GM12874 (cell line): Measurements from ENCODE around the gene SH3BP4.

ENCODE experiments used
- CTCF ChIP-seq: IDR thresholded peaks from 2 replicates; pipeline ENCODE4 v1.5.1; 2011; ENCODE audit warnings: low read depth, mild to moderate bottlenecking, control low read depth, low read length, moderate library complexity; ENCODE audit not compliant: insufficient read depth

SH3BP4 gene

DNA sequence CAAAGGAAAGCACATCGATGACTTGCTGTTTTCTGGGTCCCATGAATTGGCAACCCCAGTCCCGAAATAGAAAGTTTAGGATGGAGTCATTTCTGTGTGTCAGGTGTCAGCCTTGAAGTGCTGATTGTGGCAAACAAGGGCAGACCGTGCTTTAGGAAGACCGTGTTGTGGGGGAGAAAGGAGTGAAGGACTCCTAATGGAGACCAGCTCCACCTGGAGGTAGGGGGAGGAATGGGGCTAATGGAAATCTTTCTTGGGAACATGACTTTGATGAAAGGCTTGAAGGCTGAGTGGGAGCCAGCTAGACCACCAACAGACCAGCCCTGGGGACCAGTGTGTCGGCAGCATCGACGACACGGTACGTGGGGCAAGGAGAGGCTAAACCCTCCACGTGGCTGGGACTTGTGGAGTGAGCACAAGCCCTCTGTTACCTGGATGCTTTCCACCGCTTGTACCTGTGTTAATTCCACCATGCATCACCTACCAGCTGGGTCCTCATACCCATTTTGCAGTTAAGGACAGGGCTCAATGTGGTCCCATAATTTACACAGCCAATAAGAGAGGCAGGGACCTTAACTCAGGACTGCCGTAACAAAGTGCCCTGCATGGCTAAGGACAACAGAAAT is 104.2 kb downstream of the SH3BP4 start:
- TF ChIP-seq CTCF, result 0 out of 2 replicates have a peak, but pooled peaks have one; percentile 14

- no peak for TF ChIP-seq CTCF
These were observed 105.0 kb downstream of the SH3BP4 start for GRCh38 chr2:235056768-235057167.

DNA sequence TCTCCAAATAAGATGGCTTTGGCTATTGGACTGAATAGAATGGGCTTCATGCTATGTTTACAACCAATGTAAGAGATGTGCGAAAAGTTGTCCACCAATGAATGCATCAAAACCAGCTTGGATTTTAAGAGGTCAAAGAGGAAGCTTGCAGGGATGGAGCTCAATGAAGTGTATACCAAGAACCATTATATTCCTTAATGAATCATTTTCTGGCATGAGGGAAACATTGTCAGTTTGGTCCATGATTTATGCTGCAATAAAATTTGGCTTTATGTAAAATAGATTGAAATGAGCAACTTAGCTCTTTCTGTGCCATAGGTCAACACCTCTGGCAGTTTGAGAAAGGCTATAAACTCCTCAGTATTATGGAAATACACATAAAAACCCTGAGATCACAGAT is 107.3 kb downstream of the SH3BP4 start:
- TF ChIP-seq CTCF, result no peak

DNA sequence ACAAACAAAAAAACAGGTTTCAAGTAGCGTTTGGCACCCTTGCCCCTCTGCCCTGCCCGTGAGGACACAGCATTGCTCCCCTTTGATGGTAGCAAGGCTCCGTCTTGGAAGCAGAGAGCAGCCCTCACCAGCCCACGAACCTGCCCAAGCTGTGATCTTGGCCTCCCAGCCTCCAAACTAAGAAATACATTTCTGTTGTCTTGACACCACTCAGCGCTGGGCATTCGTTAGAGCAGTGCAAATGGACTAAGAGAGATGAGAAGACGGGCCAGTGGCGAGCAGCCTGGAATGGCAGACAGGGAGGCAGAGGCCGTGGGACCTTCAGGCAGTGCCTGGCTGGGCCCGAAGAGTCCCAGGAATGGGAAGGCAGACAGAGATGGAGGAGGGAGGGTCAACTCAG is 109.8 kb downstream of the SH3BP4 start:
- TF ChIP-seq CTCF, result no peak

DNA sequence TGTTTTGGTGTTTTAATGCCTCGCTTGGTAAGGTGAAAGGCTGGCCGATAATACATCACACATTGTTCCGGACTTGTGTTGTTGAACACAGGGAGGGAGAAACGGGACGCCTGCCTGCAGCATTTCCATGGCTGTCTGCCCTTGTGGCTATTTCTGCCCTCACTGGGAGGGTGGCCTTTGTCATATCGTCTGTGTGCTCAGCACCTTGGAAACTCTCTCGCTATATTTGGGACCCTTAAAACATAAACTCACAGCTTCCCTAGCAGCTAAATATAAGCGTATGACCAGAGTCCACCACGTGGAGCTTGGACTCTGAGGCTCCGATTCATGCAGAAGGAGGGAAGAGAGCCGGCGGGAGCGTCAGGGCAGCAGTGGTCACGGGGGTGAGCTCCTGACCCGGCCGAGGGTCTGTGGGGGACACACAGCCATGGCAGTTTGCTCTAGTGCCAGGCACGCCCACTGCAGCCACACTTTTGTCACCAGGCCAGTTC is 111.7 kb downstream of the SH3BP4 start:
- TF ChIP-seq CTCF, result no peak

DNA sequence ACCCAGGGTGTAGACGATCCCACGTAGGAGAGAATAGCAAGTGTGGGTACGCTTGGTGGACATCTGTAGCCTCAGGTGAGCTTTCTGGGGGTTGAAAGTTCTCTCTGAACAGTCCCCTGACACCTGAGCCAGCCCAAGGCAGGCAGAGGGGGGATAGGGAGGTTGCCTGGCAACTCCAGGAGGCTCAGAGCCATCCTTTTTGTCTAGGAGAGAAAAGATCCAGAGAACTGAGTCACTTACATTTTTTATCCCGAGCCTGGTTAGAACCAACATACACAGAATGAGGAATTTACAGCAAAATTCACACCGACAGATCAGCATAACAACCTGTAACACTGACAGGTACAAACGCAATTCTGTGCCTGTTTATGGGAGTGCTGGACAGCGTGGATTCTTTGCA is 113.2 kb downstream of the SH3BP4 start:
- no peak for TF ChIP-seq CTCF

DNA sequence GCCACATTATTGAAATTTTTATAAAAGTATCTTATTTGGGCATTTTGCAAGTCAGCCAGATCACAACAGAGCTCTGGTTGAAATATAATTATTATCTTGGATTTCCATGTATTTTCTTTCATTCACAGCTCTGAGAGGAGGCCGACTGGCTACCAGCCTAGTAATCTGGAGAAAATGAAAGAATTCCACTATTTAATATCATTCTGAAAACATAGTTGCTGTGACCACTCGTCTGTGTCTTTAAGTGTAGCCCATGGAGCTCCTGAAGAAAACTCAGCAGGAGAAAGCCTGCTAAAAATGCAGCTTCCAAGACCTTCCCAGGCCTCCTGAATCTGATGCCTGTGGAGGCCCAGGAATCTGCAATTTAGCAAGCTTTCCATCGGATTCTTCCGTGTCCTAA is 114.7 kb downstream of the SH3BP4 start:
- no peak for TF ChIP-seq CTCF
